DND-41 (cell line): ENCODE results near the gene OCIAD1.

Experiments
- ATAC-seq: fragments of 200-7000 bp; cut with Tn5 transposase; 3 replicates; pipeline ENCODE4 v1.9.1; 2021; ENCODE audit warnings: low read depth; ENCODE audit not compliant: insufficient read depth
- DNase-seq: peaks from one replicate; pipeline ENCODE4 v3.0.0-alpha.2; 2020
- H2AFZ ChIP-seq: 2 replicates; pipeline ENCODE4 v1.6.0; 2012; ENCODE audit warnings: low read depth, low read length
- H3K27ac ChIP-seq: 2 replicates; pipeline ENCODE4 v1.5.1; 2012; ENCODE audit warnings: low read length, inconsistent platforms
- H3K27me3 ChIP-seq: fragments of 200-600 bp; sonication (generic); 2 replicates; pipeline ENCODE4 v1.6.0; 2012; ENCODE audit warnings: low read length, mild to moderate bottlenecking, inconsistent platforms; ENCODE audit not compliant: insufficient read depth, poor library complexity
- H3K36me3 ChIP-seq: 2 replicates; pipeline ENCODE4 v1.5.1; 2012; ENCODE audit warnings: low read length, inconsistent platforms; ENCODE audit not compliant: insufficient read depth
- H3K4me1 ChIP-seq: 2 replicates; pipeline ENCODE4 v1.5.1; 2012; ENCODE audit warnings: mild to moderate bottlenecking, low read length; ENCODE audit not compliant: insufficient read depth
- H3K4me2 ChIP-seq: 2 replicates; pipeline ENCODE4 v1.6.0; 2012; ENCODE audit warnings: mild to moderate bottlenecking, moderate library complexity, low read length, inconsistent platforms; ENCODE audit not compliant: insufficient read depth
- H3K4me3 ChIP-seq, 2 experiments: fragments of 200-600 bp in 1 of 2; shearing (Covaris generic) in 1 of 2; 2 replicates each; pipeline ENCODE4 v1.5.1; 2012 to 2016; ENCODE audit warnings: inconsistent platforms in 2 of 2, low read length in 2 of 2, mild to moderate bottlenecking in 2 of 2, low read depth in 1 of 2, moderate library complexity in 1 of 2
- H3K79me2 ChIP-seq: 2 replicates; pipeline ENCODE4 v1.6.0; 2012; ENCODE audit warnings: low read length, inconsistent platforms; ENCODE audit not compliant: insufficient read depth
- H3K9ac ChIP-seq: 2 replicates; pipeline ENCODE4 v1.6.0; 2012; ENCODE audit warnings: low read depth, mild to moderate bottlenecking, inconsistent platforms, low read length, moderate library complexity
- H3K9me3 ChIP-seq: 2 replicates; pipeline ENCODE4 v1.5.1; 2012; ENCODE audit warnings: low read length, moderate library complexity, mild to moderate bottlenecking, inconsistent platforms; ENCODE audit not compliant: insufficient read depth, severe bottlenecking
- H4K20me1 ChIP-seq: 2 replicates; pipeline ENCODE4 v1.6.0; 2012; ENCODE audit warnings: low read length; ENCODE audit not compliant: insufficient read depth
- CTCF ChIP-seq: IDR thresholded peaks from 2 replicates; pipeline ENCODE4 v1.5.1; 2012; ENCODE audit warnings: borderline replicate concordance, low read length, moderate library complexity, mild to moderate bottlenecking; ENCODE audit not compliant: poor library complexity, severe bottlenecking; ENCODE audit errors: extremely low read depth
- EZH2 ChIP-seq: IDR thresholded peaks from 3 replicates; pipeline ENCODE4 v1.6.1; 2012; ENCODE audit warnings: borderline replicate concordance, low read depth, mild to moderate bottlenecking, moderate library complexity, low read length, inconsistent platforms; ENCODE audit not compliant: severe bottlenecking

OCIAD1 gene

GRCh38 chr4:48786549-48786948, 44.3 kb upstream of the OCIAD1 start:
- no peak for TF ChIP-seq EZH2
- TF ChIP-seq CTCF, result no peak

GRCh38 chr4:48787056-48787455, 43.8 kb upstream of the OCIAD1 start:
- Histone ChIP-seq H3K79me2 (no peaks in the 10 kb centered on the region), H3K4me1 (no peaks in the 10 kb centered on the region), H3K27ac (no peak overlapping the region), H3K4me2 (no peak overlapping the region), H3K9ac (no peak overlapping the region), H3K4me3 (no peak overlapping the region), H3K27me3 (no peaks in the 10 kb centered on the region), H4K20me1 (no peaks in the 10 kb centered on the region), H2AFZ (no peak overlapping the region), H3K9me3 (no peaks in the 10 kb centered on the region), H3K36me3 (no peaks in the 10 kb centered on the region)
- no peak for DNase-seq
- TF ChIP-seq EZH2, result no peak
- TF ChIP-seq CTCF, result no peak
- no peak for ATAC-seq

More at GRCh38 chr4:48786549-48786948, 44.3 kb upstream of the OCIAD1 start:
- Histone ChIP-seq H3K79me2 (no peaks in the 10 kb centered on the region), H3K4me3 (no peak overlapping the region), H3K9me3 (no peaks in the 10 kb centered on the region), H2AFZ (no peak overlapping the region), H3K27me3 (no peaks in the 10 kb centered on the region), H3K4me2 (no peak overlapping the region), H3K9ac (no peak overlapping the region), H3K27ac (no peak overlapping the region), H3K36me3 (no peaks in the 10 kb centered on the region), H3K4me1 (peaks cover 1% of the 10 kb centered on the region), H4K20me1 (no peaks in the 10 kb centered on the region)
- ATAC-seq (no peak), DNase-seq (no peak)

- H3K36me3 ChIP-seq, result no peaks in the 10 kb centered on the region
- DNase-seq (no peak), ATAC-seq (no peak)
- H3K4me3 ChIP-seq, result no peak overlapping the region
- H3K9me3 ChIP-seq, result no peaks in the 10 kb centered on the region
- no peaks in the 10 kb centered on the region for H3K4me1 ChIP-seq
- no peaks in the 10 kb centered on the region for H3K27me3 ChIP-seq
- TF ChIP-seq EZH2, result no peak
- no peak for TF ChIP-seq CTCF
- H3K27ac ChIP-seq, result no peak overlapping the region
- H3K79me2 ChIP-seq, result no peaks in the 10 kb centered on the region
- H3K4me2 ChIP-seq, result no peak overlapping the region
- H2AFZ ChIP-seq, result no peak overlapping the region
- H3K9ac ChIP-seq, result no peak overlapping the region
- no peaks in the 10 kb centered on the region for H4K20me1 ChIP-seq
Measured at GRCh38 chr4:48790561-48790960, 40.3 kb upstream of the OCIAD1 start.

- Histone ChIP-seq H3K79me2 (no peaks in the 10 kb centered on the region), H3K4me2 (no peak overlapping the region), H3K4me3 (no peak overlapping the region), H3K36me3 (no peaks in the 10 kb centered on the region), H3K9ac (no peak overlapping the region), H4K20me1 (no peaks in the 10 kb centered on the region), H3K27me3 (no peaks in the 10 kb centered on the region), H3K4me1 (no peaks in the 10 kb centered on the region), H2AFZ (no peak overlapping the region), H3K27ac (no peak overlapping the region), H3K9me3 (no peaks in the 10 kb centered on the region)
- TF ChIP-seq CTCF (no peak), EZH2 (no peak)
- DNase-seq (no peak), ATAC-seq (no peak)
Measured at GRCh38 chr4:48791313-48791712, 39.6 kb upstream of the OCIAD1 start.
